ENCODE data around the gene EXD1.
A peak's percentile ranks its signal among the peaks of the same experiment; 100 is the strongest.

The EXD1 gene

GRCh38 chr15:41230650-41231421 is at the start of gene EXD1, which contains the start of gene CHP1:
Gene EXD1, minus strand, starts transcription at chr15:41230757. Its CDS starts 4,182 bp downstream, at chr15:41226575.
Gene CHP1, plus strand, starts transcription at chr15:41231268. Its CDS starts 115 bp downstream, at chr15:41231383.
- Mint-ChIP-seq H3K9me3 (no peaks in the 10 kb centered on the region), H3K27me3 (ENCODE audit: low read depth) (peaks cover 4% of the 10 kb centered on the region), H3K36me3 (ENCODE audit: low read depth) (no peaks in the 10 kb centered on the region), H3K4me1 (peaks cover 6% of the 10 kb centered on the region), H3K4me3 (peak within 1 kb of the TSS; percentile 85 to 95 (median 85)), H3K27ac (peak within 1 kb of the TSS; percentile 46 to 90 (median 79))
- TF ChIP-seq CTCF (IDR thresholded peaks at IDR 0.05; ENCODE audit: unreplicated experiment in 3 of 3), result peak; percentile 92 to 100 (median 99)

- no peak for TF ChIP-seq CTCF (IDR thresholded peaks at IDR 0.05; ENCODE audit: unreplicated experiment in 3 of 3)
- no peak overlapping the region for H3K27ac Mint-ChIP-seq
- peaks cover 3% of the 10 kb centered on the region for H3K27me3 Mint-ChIP-seq (ENCODE audit: low read depth)
- H3K36me3 Mint-ChIP-seq (ENCODE audit: low read depth), result peaks cover 35% of the 10 kb centered on the region
- H3K9me3 Mint-ChIP-seq, result no peaks in the 10 kb centered on the region
- H3K4me3 Mint-ChIP-seq, result no peak overlapping the region
- H3K4me1 Mint-ChIP-seq, result peaks cover 8% of the 10 kb centered on the region
Measured at GRCh38 chr15:41279535-41280283, 49.2 kb upstream of the EXD1 start.

- H3K27ac Mint-ChIP-seq, result no peak overlapping the region
- H3K4me1 Mint-ChIP-seq, result no peaks in the 10 kb centered on the region
- peaks cover 40% of the 10 kb centered on the region for H3K36me3 Mint-ChIP-seq (ENCODE audit: low read depth)
- H3K9me3 Mint-ChIP-seq, result no peaks in the 10 kb centered on the region
- peaks cover 3% of the 10 kb centered on the region for H3K27me3 Mint-ChIP-seq (ENCODE audit: low read depth)
- no peak for TF ChIP-seq CTCF (IDR thresholded peaks at IDR 0.05; ENCODE audit: unreplicated experiment in 3 of 3)
- H3K4me3 Mint-ChIP-seq, result no peak overlapping the region
Measured at GRCh38 chr15:41278319-41278718, 47.8 kb upstream of the EXD1 start.

- H3K36me3 Mint-ChIP-seq (ENCODE audit: low read depth), result peaks cover 41% of the 10 kb centered on the region
- no peak overlapping the region for H3K4me3 Mint-ChIP-seq
- H3K4me1 Mint-ChIP-seq, result no peaks in the 10 kb centered on the region
- no peaks in the 10 kb centered on the region for H3K9me3 Mint-ChIP-seq
- H3K27me3 Mint-ChIP-seq (ENCODE audit: low read depth), result no peaks in the 10 kb centered on the region
- TF ChIP-seq CTCF (IDR thresholded peaks at IDR 0.05; ENCODE audit: unreplicated experiment in 3 of 3), result no peak
- no peak overlapping the region for H3K27ac Mint-ChIP-seq
Measured at GRCh38 chr15:41276831-41277230, 46.3 kb upstream of the EXD1 start.

GRCh38 chr15:41269887-41270286 is 39.3 kb upstream of the EXD1 start:
- Mint-ChIP-seq H3K9me3 (no peaks in the 10 kb centered on the region), H3K27ac (no peak overlapping the region), H3K4me3 (no peak overlapping the region), H3K27me3 (ENCODE audit: low read depth) (no peaks in the 10 kb centered on the region), H3K36me3 (ENCODE audit: low read depth) (peaks cover 41% of the 10 kb centered on the region), H3K4me1 (no peaks in the 10 kb centered on the region)
- TF ChIP-seq CTCF (IDR thresholded peaks at IDR 0.05; ENCODE audit: unreplicated experiment in 3 of 3), result no peak
